HG02610 (cell line): ENCODE results near the gene SBF1.
"Not testable (repeated sequence)": the region's sequence is repeated elsewhere in the genome, so short reads cannot be mapped to it uniquely, and the experiment has no call there.

Source experiments
- ATAC-seq: cut with Tn5 transposase; IDR thresholded peaks from one replicate; pipeline ENCODE4 v1.9.1; 2021; ENCODE audit warnings: mild to moderate bottlenecking, moderate library complexity; ENCODE audit not compliant: unreplicated experiment

The SBF1 gene

GRCh38 chr22:50401907-50402306, 72.9 kb downstream of the SBF1 start:
- ATAC-seq: no peak

GRCh38 chr22:50400931-50401330, 73.9 kb downstream of the SBF1 start:
- no peak for ATAC-seq

GRCh38 chr22:50400406-50400805, 74.4 kb downstream of the SBF1 start:
- no peak for ATAC-seq

GRCh38 chr22:50399751-50400331, 75.0 kb downstream of the SBF1 start:
- no peak for ATAC-seq

- no peak for ATAC-seq
Measured at GRCh38 chr22:50398831-50399648, 75.8 kb downstream of the SBF1 start.

GRCh38 chr22:50397371-50398060, 77.3 kb downstream of the SBF1 start:
- not testable (repeated sequence) for ATAC-seq

GRCh38 chr22:50396751-50397370, 78.0 kb downstream of the SBF1 start:
- ATAC-seq: no peak
